ENCODE data around the gene TMEM87B. TPM values are rescaled to one million over a fixed set of nuclear protein-coding genes. Genes with fewer than 3 reads are reported as not detected.

Gene TMEM87B
- total and polyA plus RNA-seq, 2 of the 8 experiments (the other 6 are each of a cell fraction or from before 2014, with no cell fraction given) = 7.2 to 9.0 TPM

- TF ChIP-seq BRCA1 (IDR thresholded peaks at IDR 0.05; ENCODE audit: low read depth, low read length) = no peak
- TF ChIP-seq E2F6 (IDR thresholded peaks at IDR 0.05) = no peak
Observed at GRCh38 chr2:112023707-112024106, 31.4 kb upstream of the TMEM87B start (continued).

All from H1 (cell line).